HT1080 (cell line): Measurements from ENCODE around the gene IL12RB2. TPM values are rescaled to one million over a fixed set of nuclear protein-coding genes. Genes with fewer than 3 reads are reported as not detected.

Source experiments
- DNase-seq: peaks from one replicate; pipeline ENCODE4 v3.0.0-alpha.2; 2015; ENCODE audit warnings: low read depth
- total RNA-seq: library from RNA; depleted of rRNA; stranded (reverse); fragments of >200 nt; shearing (Covaris generic); gene quantifications from 2 replicates; pipeline ENCODE4 v1.2.3, GENCODE V29; 2014

The IL12RB2 gene
- total RNA-seq, 1 experiment from 2014 or later = not detected

DNA sequence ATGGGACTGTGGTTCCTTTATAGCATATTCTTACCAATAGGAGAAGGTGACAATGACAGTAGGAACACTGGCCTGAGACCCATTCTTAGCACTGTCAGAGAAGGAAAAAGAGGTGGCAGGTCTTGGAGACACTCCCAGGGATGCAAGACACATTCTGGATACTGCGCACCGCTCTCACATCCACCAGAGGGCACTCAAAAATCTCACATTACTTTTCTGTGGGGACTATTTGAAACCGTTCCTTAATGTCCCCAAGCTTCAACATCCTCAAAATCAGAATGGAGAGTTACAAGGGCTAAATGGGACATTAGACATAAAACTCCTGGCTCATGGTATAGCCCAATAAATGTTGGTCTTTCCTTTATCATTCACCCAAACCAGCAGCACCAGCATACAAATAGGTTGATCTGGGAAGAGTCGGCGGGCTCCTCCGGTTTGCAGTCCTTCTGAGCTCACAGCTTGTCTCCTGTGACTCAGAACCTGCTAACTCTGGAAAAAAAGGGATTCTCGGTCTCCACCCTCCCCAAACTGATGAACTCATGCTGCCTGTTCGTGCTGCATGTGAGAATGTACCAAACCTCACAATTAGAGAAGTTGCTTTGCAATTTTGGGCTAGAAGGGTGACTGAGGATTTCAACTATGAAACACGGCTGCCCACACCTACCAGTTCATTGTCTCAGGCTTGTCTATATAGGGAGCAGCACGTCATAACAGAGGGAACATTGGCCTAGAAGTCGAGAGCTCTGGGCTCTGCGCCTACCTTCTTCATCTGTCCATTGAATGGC is 40.2 kb downstream of the IL12RB2 start:
- peak; percentile 85 for DNase-seq

DNA sequence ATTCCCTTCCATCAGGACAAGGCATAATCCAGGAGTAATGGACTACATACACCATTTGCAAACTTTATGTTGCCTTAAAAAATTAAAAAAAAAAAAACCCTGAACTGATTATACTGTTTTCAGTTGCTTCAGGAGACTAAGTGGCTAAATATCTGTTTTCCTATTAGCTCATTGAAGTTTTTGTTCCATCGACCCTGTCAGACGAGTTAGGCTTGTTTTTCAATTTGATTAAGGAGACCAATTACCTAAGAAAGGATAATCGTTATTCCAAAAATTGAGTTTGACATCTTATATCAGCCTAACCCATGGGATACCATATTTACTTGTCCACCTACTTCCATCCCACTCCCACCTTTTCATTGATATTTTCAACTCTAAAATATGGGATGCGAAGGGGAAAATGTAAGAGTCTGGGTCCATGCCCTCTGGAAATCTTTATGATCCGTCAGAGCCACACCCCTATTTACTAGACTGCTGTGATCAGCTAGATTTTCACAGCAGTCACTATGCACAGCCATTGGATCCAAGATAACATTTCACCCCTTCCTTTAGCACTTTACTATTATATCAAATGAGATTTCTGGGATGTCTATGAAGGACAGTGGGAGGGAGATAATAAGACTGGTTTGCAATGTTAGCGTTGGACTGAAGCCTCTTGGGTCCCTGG is 41.0 kb downstream of the IL12RB2 start:
- no peak for DNase-seq

- DNase-seq = peak; percentile 52
These were observed 43.1 kb downstream of the IL12RB2 start for GRCh38 chr1:67350783-67351182.

GRCh38 chr1:67352211-67352610 is 44.5 kb downstream of the IL12RB2 start:
- no peak for DNase-seq

DNA sequence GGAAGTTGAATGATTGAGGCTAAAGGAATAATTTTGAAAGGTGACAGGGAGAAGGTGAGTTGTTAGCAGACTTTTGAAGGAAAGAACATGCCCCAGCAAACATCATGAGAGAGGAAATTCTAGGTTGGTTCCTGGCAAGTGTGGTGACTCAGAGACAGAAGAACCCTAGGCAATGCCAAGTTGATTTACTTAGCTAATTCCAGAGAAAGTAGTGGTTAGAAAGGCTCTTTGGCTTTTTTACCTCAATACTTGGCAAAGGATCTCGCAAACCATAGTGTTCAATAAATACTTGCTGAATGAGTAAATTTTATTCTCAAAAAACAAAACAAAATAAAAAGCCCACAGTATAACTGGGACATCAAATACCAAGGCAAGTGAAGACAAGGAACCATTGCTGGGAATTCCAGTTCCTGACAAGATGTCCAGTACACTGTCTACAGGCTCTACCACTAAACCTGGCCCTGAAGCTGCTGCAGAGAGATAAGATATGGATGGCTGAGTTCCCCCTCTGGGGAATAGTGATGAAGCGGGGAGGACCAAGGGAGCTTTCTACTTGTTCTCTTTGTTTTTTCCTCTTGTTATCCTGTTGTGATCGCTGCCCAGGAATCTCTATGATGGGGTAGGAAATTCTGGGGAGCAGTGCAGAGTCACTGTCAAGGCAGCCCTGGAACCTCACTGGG is 48.2 kb downstream of the IL12RB2 start:
- peak; percentile 69 for DNase-seq

GRCh38 chr1:67359592-67359991 is 51.9 kb downstream of the IL12RB2 start:
- DNase-seq = no peak

GRCh38 chr1:67361641-67362040 is 54.0 kb downstream of the IL12RB2 start:
- DNase-seq = no peak

DNA sequence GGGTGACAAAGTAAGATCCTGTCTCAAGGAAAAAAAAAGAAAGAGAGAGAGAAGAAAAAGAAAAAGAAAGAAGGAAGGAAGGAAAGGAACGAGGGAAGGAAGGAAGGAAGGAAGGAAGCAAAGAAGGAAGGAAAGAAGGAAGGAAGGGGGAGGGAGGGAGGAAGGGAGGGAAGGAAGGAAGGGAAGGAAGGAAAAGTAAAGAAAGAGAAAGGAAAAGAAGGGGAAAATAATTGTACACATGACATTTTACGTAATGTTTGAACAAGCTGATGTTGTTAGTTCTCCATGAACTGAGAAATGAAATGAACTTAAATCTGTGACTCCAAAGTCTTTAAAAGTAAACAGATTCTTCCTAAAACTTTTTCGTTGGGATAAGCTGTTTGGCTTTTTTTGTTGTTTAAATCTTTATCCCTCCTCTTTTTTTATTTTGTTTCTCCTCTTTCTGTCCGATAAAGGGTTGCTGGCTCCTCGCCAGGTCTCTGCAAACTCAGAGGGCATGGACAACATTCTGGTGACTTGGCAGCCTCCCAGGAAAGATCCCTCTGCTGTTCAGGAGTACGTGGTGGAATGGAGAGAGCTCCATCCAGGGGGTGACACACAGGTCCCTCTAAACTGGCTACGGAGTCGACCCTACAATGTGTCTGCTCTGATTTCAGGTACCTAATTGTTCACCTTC is 59.8 kb downstream of the IL12RB2 start:
- no peak for DNase-seq

DNA sequence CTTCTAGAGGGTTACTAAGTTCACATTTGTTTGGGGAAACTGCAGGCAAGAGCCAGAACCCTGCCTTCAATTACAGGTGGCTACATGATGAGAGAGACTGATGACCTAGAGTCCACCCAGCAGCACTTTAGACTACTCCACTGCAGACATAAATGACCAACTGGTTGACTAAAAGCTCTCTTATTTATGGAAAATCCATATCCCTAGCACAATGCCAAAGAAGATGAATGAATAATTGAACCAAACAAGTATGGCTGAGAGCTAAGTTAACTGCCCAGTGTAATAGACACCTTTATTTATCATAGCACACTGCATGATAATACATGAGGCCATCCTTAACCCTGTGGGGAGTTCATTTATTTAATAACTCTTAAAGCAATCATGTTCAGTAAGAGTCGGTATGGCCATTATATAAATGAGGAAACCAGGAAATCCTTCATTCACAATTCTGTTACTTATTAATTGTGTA is 60.4 kb downstream of the IL12RB2 start:
- DNase-seq = no peak

DNA sequence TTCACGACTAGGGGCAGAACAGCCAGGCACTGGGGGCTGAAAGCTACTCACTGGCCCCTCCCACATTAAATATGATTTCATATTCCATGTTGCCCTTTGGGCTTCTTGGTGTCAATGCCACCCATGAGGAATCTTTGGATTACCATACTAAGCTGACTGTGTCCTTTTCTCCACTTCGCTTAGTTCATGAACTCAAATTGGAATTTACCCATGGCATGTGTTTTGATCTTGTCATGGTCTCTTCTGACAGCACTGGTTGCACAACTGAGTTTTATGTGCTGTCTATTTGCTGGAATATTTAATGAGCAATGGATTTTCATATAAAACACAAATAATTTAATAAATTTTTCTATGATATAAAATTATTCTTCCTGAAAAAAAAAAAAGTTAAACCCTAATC is 63.4 kb downstream of the IL12RB2 start:
- DNase-seq = no peak

DNA sequence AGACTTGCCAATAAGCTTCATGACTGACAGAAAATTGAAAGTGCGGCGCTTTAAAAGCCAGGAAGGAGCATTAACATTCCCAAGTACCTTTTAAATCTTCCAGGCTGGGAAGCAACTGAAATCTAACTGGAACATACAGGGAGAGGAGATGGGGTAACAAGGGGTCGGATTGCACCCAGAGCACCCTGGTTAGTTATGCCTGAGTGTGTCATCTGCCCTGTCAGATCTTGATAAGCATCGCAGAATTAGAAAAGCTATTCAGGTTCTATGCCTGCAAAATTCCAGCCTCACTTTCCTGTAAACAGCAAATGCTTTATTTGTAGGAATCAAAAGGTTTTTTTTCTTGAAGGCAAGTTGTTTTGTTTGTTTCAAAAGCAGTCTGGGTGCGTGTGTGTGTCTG is 64.0 kb downstream of the IL12RB2 start:
- no peak for DNase-seq

- DNase-seq = no peak
These were observed 64.5 kb downstream of the IL12RB2 start for GRCh38 chr1:67372136-67372535.

GRCh38 chr1:67372898-67373297 is 65.2 kb downstream of the IL12RB2 start:
- no peak for DNase-seq

DNA sequence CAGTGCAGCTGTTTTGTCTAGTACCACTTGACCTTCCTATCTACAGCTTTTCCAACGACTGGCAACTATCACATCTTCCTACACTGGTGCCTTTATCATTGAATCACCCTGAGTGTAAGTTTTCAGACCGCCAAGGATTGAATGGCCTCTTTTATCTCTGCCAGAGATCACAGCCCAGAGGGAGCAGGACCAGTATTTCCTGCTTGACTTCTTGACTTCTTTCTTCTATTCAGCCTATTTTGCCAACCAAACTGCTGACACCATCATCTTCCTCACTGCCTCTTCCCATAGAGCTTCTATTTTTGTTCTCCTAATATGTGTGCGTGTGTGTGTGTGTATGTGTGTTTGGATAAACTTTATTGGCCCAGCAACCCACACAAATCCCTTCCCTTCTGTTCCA is 68.7 kb downstream of the IL12RB2 start:
- no peak for DNase-seq

- no peak for DNase-seq
These were observed 69.6 kb downstream of the IL12RB2 start for GRCh38 chr1:67377253-67377652.

GRCh38 chr1:67381154-67381553 is 73.5 kb downstream of the IL12RB2 start:
- DNase-seq = no peak

- no peak for DNase-seq
These were observed 74.6 kb downstream of the IL12RB2 start for GRCh38 chr1:67382292-67382691.

GRCh38 chr1:67383999-67384638 is 76.4 kb downstream of the IL12RB2 start:
- DNase-seq = no peak

DNA sequence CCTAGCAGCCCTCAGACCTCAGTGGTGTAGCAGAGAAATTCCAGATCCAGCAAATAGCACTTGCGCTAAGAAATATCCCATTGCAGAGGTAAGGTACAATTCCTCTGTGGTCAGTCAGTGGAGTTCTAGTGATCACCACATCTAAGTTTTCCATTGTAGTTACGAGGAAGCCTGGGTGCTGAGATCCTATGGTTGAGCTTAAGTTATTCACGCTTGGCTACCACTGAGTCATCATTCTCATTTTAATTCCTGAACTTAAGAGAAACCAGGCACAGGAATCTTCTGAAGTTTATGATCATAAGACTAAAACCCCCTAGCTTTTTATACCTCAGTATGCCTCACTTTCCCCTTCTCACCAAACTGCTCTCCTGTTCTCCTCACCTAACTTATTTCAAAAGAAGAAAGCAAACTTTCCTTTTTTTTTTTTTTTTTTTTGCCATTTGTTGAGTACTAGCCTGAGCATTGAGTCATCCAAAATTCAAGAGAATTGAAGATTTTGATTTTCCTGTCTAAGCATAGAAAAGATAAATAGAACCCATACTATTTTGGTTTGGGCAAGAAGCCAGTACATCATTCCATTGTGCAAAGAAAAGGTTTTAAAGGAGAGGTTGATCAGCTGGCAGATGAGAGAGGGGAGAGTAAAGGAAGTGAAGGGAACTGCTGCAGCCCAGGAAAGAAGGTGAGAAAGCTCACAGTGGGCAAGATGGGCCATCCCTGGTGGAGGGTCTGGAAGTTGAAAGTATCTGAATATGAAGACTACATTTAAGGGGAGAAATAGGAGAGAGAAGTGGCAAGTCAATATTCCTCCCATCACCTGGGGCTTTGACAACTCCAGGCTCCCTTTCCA is 82.6 kb downstream of the IL12RB2 start:
- peak; percentile 84 for DNase-seq

GRCh38 chr1:67393240-67393639 is 85.6 kb downstream of the IL12RB2 start:
- DNase-seq = no peak
